GM23338 (cell line): ENCODE measurements around the gene AUH.

Experiments used
- CREB1 ChIP-seq: fragments of 250-450 bp; sonication (Bioruptor Pico); IDR thresholded peaks from 2 replicates; pipeline ENCODE4 v1.5.0; 2020; ENCODE audit warnings: low read depth, mild to moderate bottlenecking, moderate library complexity
- CTCF ChIP-seq, 2 experiments: fragments of 200-600 bp in 1 of 2; sonication (generic) in 1 of 2; conservative IDR thresholded peaks; 2 replicates each; pipeline versions ENCODE4 v1.5.1 to v1.6.1; 2016 to 2017; ENCODE audit warnings: antibody characterized with exemption in 2 of 2, low read depth in 2 of 2, mild to moderate bottlenecking in 2 of 2, moderate library complexity in 1 of 2
- EZH2 ChIP-seq: fragments of 200-600 bp; sonication (generic); IDR thresholded peaks from one replicate; pipeline ENCODE4 v1.8.0; 2017; ENCODE audit warnings: antibody characterized with exemption, mild to moderate bottlenecking, low read depth; ENCODE audit not compliant: unreplicated experiment
- POLR2AphosphoS5 ChIP-seq: IDR thresholded peaks from 2 replicates; pipeline ENCODE4 v1.6.1; 2016; ENCODE audit warnings: antibody characterized with exemption, low read depth
- REST ChIP-seq: IDR thresholded peaks from one replicate; pipeline ENCODE4 v1.6.1; 2018; ENCODE audit warnings: antibody characterized with exemption; ENCODE audit not compliant: unreplicated experiment
- STAT1 ChIP-seq: IDR thresholded peaks from one replicate; pipeline ENCODE4 v1.6.1; 2016; ENCODE audit warnings: antibody characterized with exemption; ENCODE audit not compliant: unreplicated experiment
- ZNF114 ChIP-seq: fragments of 250-450 bp; sonication (Bioruptor Pico); IDR thresholded peaks from 2 replicates; pipeline ENCODE4 v1.5.0; 2020; ENCODE audit warnings: mild to moderate bottlenecking, moderate library complexity

- no peak for TF ChIP-seq CTCF (conservative IDR thresholded peaks at IDR 0.05; ENCODE audit: low read depth in 2 of 2)
- no peak for TF ChIP-seq STAT1
- no peak for TF ChIP-seq CREB1 (CRISPR knock-in tag)
- no peak for TF ChIP-seq ZNF114 (CRISPR knock-in tag)
- no peak for TF ChIP-seq REST
- no peak for TF ChIP-seq POLR2AphosphoS5
- TF ChIP-seq EZH2: no peak
Observed at GRCh38 chr9:91212596-91213243, 149.0 kb downstream of the AUH start.
